ENCODE data around the gene ARF6. TPM values are rescaled to one million over a fixed set of nuclear protein-coding genes. Genes with fewer than 3 reads are reported as not detected.
A peak's percentile ranks its signal among the peaks of the same experiment; 100 is the strongest.

ARF6 gene
- total RNA-seq, 2 donors from 2014 or later = 136 to 161 TPM

GRCh38 chr14:49924852-49925251, 32.0 kb downstream of the ARF6 start:
- no peaks in the 10 kb centered on the region for H3K4me1 ChIP-seq
- H3K27ac ChIP-seq = no peak overlapping the region
- no peak overlapping the region for H3K9ac ChIP-seq (ENCODE audit: low read depth in 2 of 2, low read length in 2 of 2)
- intact Hi-C loops (cut with DNase I) = no loop called here
- TF ChIP-seq CTCF (IDR thresholded peaks at IDR 0.05) = no peak
- peak; percentile 9 for DNase-seq
- no peaks in the 10 kb centered on the region for H3K9me3 ChIP-seq
- H3K36me3 ChIP-seq = no peaks in the 10 kb centered on the region
- H3K4me3 ChIP-seq = no peak overlapping the region
- no peaks in the 10 kb centered on the region for H3K27me3 ChIP-seq

- H3K4me1 ChIP-seq = no peaks in the 10 kb centered on the region
- no peak overlapping the region for H3K27ac ChIP-seq
- no peak for TF ChIP-seq CTCF (IDR thresholded peaks at IDR 0.05)
- H3K27me3 ChIP-seq = no peaks in the 10 kb centered on the region
- intact Hi-C loops (cut with DNase I) = no loop called here
- H3K9me3 ChIP-seq = no peaks in the 10 kb centered on the region
- DNase-seq = no peak
- no peak overlapping the region for H3K4me3 ChIP-seq
- no peak overlapping the region for H3K9ac ChIP-seq (ENCODE audit: low read depth in 2 of 2, low read length in 2 of 2)
- no peaks in the 10 kb centered on the region for H3K36me3 ChIP-seq
Observed at GRCh38 chr14:49926803-49927202, 33.9 kb downstream of the ARF6 start.

GRCh38 chr14:49928015-49928414, 35.1 kb downstream of the ARF6 start:
- no peaks in the 10 kb centered on the region for H3K27me3 ChIP-seq
- no peak for TF ChIP-seq CTCF (IDR thresholded peaks at IDR 0.05)
- H3K36me3 ChIP-seq = no peaks in the 10 kb centered on the region
- no peak overlapping the region for H3K27ac ChIP-seq
- no peaks in the 10 kb centered on the region for H3K4me1 ChIP-seq
- no peak for DNase-seq
- intact Hi-C loops (cut with DNase I) = no loop called here
- H3K4me3 ChIP-seq = no peak overlapping the region
- H3K9ac ChIP-seq (ENCODE audit: low read depth in 2 of 2, low read length in 2 of 2) = no peak overlapping the region
- no peaks in the 10 kb centered on the region for H3K9me3 ChIP-seq

GRCh38 chr14:49930720-49931119, 37.8 kb downstream of the ARF6 start:
- TF ChIP-seq CTCF (IDR thresholded peaks at IDR 0.05) = no peak
- H3K27ac ChIP-seq = no peak overlapping the region

GRCh38 chr14:49931523-49931922, 38.6 kb downstream of the ARF6 start:
- no peak overlapping the region for H3K4me3 ChIP-seq
- intact Hi-C loops (cut with DNase I) = no loop called here
- no peaks in the 10 kb centered on the region for H3K36me3 ChIP-seq
- no peak overlapping the region for H3K9ac ChIP-seq (ENCODE audit: low read depth in 2 of 2, low read length in 2 of 2)
- no peaks in the 10 kb centered on the region for H3K4me1 ChIP-seq
- TF ChIP-seq CTCF (IDR thresholded peaks at IDR 0.05) = no peak
- H3K27ac ChIP-seq = no peak overlapping the region
- no peak for DNase-seq
- no peaks in the 10 kb centered on the region for H3K9me3 ChIP-seq
- H3K27me3 ChIP-seq = no peaks in the 10 kb centered on the region

More at GRCh38 chr14:49930720-49931119, 37.8 kb downstream of the ARF6 start:
- no peak overlapping the region for H3K9ac ChIP-seq (ENCODE audit: low read depth in 2 of 2, low read length in 2 of 2)
- H3K36me3 ChIP-seq = no peaks in the 10 kb centered on the region
- no peaks in the 10 kb centered on the region for H3K27me3 ChIP-seq
- H3K4me3 ChIP-seq = no peak overlapping the region
- DNase-seq = peak; percentile 9
- H3K4me1 ChIP-seq = no peaks in the 10 kb centered on the region
- intact Hi-C loops (cut with DNase I) = no loop called here
- H3K9me3 ChIP-seq = no peaks in the 10 kb centered on the region

GRCh38 chr14:49933128-49933527, 40.2 kb downstream of the ARF6 start:
- no peak overlapping the region for H3K4me3 ChIP-seq
- no peaks in the 10 kb centered on the region for H3K9me3 ChIP-seq
- H3K27me3 ChIP-seq = no peaks in the 10 kb centered on the region
- H3K9ac ChIP-seq (ENCODE audit: low read depth in 2 of 2, low read length in 2 of 2) = no peak overlapping the region
- no peak overlapping the region for H3K27ac ChIP-seq
- no peak for DNase-seq
- H3K36me3 ChIP-seq = no peaks in the 10 kb centered on the region
- TF ChIP-seq CTCF (IDR thresholded peaks at IDR 0.05) = no peak
- no peaks in the 10 kb centered on the region for H3K4me1 ChIP-seq
- intact Hi-C loops (cut with DNase I) = no loop called here

Measured in colonic mucosa (tissue), 4 donors.